ENCODE data around the gene NEURL1B.
A peak's percentile ranks its signal among the peaks of the same experiment; 100 is the strongest.

Gene NEURL1B

GRCh38 chr5:172691886-172692285 lies 50.8 kb downstream of the NEURL1B start:
- H3K4me3 ChIP-seq (ENCODE audit: low read length): no peak overlapping the region

GRCh38 chr5:172692451-172692850 lies 51.4 kb downstream of the NEURL1B start:
- DNase-seq (ENCODE audit: low read depth): no peak
- no peak for TF ChIP-seq CTCF (conservative IDR thresholded peaks at IDR 0.05; ENCODE audit: low read length)
- no peak overlapping the region for H3K4me3 ChIP-seq (ENCODE audit: low read length)

More at GRCh38 chr5:172691886-172692285, 50.8 kb downstream of the NEURL1B start:
- DNase-seq (ENCODE audit: low read depth): no peak
- no peak for TF ChIP-seq CTCF (conservative IDR thresholded peaks at IDR 0.05; ENCODE audit: low read length)

GRCh38 chr5:172692981-172693380 lies 51.9 kb downstream of the NEURL1B start:
- TF ChIP-seq CTCF (conservative IDR thresholded peaks at IDR 0.05; ENCODE audit: low read length): no peak
- DNase-seq (ENCODE audit: low read depth): peak; percentile 22
- H3K4me3 ChIP-seq (ENCODE audit: low read length): no peak overlapping the region

GRCh38 chr5:172694061-172694460 lies 53.0 kb downstream of the NEURL1B start:
- TF ChIP-seq CTCF (conservative IDR thresholded peaks at IDR 0.05; ENCODE audit: low read length): no peak
- no peak overlapping the region for H3K4me3 ChIP-seq (ENCODE audit: low read length)
- DNase-seq (ENCODE audit: low read depth): no peak

GRCh38 chr5:172694541-172694940 lies 53.5 kb downstream of the NEURL1B start:
- no peak for TF ChIP-seq CTCF (conservative IDR thresholded peaks at IDR 0.05; ENCODE audit: low read length)
- H3K4me3 ChIP-seq (ENCODE audit: low read length): no peak overlapping the region
- DNase-seq (ENCODE audit: low read depth): no peak

- no peak for DNase-seq (ENCODE audit: low read depth)
- no peak for TF ChIP-seq CTCF (conservative IDR thresholded peaks at IDR 0.05; ENCODE audit: low read length)
- H3K4me3 ChIP-seq (ENCODE audit: low read length): no peak overlapping the region
Measured at GRCh38 chr5:172695232-172696054, 54.4 kb downstream of the NEURL1B start.

- TF ChIP-seq CTCF (conservative IDR thresholded peaks at IDR 0.05; ENCODE audit: low read length): no peak
- H3K4me3 ChIP-seq (ENCODE audit: low read length): no peak overlapping the region
- peak; percentile 25 for DNase-seq (ENCODE audit: low read depth)
Measured at GRCh38 chr5:172696171-172696849, 55.2 kb downstream of the NEURL1B start.
